NCI-H2081 (cell line): ENCODE measurements around the gene HEYL.
"Not testable (repeated sequence)": the region's sequence is repeated elsewhere in the genome, so short reads cannot be mapped to it uniquely, and the experiment has no call there.

Experiments
- DNase-seq, 2 experiments: peaks; one replicate each; lab custom pipeline; 2025; lab: John Stamatoyannopoulos, UW

Gene HEYL

DNA sequence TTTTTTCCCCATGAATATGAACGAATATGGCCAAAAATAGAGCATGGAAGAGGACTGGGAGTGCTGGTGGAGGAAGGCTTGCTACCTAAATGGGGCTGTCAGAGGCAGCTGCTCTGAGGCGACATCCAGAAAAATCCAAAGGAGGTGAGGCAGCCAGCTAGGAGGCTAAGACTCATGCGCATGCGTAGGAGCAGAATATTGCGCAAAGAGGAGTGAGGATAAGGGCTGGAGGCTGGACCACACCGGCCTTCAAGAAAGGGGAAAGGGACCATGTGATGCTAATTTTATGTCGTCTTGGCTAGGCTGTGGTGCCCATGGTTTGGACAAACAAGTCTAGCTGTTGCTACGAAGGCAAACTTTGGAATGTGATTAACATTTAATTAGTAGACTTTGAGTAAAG lies 30.5 kb downstream of the HEYL start:
- no peak for DNase-seq

DNA sequence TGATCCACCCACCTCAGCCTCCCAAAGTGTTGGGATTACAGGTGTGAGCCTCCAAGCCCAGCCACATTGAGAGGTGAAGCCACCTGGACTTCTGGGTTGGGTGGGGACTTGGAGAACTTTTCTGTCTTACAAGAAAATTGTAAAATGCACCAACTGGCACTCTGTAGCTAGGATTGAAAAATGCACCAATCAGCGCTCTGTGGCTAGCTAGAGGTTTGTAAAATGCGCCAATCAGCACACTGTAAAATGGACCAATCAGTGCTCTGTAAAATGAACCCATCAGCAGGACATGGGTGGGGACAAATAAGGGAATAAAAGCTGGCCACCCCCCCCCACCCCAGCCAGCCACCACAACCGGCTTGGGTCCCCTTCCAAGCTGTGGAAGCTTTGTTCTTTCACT lies 35.8 kb downstream of the HEYL start:
- not testable (repeated sequence) for DNase-seq

DNA sequence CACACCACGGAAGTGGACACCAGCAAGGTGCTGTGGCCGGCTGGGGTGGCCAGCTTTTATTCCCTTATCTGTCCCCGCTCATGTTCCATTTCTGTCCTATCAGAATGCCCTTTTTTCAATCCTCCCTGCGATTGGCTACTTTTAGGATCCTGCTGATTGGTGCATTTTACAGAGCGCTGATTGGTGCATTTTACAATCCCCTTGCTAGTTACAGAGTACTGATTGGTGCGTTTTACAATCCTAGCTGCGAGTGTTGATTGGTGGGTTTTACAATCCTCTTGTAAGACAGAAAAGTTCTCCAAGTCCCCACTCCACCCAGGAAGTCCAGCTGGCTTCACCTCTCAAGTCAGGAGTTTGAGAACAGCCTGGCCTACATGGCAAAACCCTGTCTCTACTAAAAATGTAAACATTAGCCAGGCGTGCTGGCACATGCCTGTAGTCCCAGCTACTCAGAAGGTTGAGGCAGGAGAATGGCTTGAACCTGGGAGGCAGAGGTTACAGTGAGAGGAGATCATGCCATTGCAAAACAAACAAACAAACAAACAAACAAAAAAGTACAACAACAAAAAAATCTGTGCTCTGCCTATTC lies 37.7 kb downstream of the HEYL start:
- DNase-seq: not testable (repeated sequence)

DNA sequence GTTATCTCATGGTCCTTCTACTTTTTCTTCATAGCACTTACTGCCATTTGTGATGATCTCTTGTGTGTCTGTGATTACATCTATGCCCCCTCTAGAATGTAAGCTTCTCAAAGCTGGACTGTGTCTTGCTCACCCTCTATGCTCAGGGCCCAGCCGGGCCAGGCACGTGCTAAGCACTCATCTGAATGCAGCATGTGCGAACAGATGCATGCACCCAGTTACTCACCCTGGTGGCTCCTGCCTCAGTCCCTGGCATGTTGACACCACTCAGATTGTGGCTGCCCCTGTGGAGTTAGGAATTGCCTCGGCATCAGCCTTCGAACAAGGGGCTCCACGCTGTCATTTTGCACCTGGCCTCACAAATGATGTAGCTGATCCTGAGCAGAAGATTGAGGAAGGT lies 43.3 kb downstream of the HEYL start:
- no peak for DNase-seq

DNA sequence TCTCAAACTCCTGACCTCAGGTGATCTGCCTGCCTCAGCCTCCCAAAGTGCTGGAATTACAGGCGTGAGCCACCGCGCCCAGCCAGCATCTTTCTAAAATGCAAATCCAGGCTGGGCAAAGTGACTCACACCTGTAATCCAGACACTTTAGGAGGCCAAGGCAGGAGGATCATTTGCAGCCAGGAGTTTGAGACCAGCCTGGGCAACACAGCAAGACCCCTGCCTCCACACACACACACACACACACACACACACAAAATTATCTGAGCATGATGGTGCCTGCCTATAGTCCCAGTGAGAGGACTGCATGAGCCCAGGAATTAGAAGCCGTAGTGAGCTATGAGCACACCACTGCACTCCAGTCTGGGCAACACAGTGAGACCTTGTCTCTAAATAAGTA lies 46.1 kb downstream of the HEYL start:
- DNase-seq: no peak

DNA sequence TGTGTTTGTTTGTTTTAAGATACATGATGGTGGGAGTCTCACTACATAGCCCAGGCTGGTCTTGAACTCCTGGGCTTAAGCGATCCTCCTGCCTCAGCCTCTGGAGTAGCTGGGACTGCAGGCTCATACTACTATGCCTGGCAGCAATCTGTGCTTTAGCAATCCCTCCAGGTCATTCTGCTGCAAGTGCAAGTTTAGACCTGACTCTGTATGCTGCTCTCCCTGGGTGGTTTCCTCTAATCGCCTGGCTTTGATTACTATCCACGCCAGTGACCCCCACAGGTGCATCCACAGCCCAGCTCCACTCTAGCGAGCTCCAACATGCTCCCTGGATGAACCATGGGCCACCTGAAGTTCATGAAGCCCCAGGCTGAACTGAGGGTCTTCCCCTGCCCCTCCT lies 47.4 kb downstream of the HEYL start:
- peak in 1 of 2 experiments; percentile 27 for DNase-seq

DNA sequence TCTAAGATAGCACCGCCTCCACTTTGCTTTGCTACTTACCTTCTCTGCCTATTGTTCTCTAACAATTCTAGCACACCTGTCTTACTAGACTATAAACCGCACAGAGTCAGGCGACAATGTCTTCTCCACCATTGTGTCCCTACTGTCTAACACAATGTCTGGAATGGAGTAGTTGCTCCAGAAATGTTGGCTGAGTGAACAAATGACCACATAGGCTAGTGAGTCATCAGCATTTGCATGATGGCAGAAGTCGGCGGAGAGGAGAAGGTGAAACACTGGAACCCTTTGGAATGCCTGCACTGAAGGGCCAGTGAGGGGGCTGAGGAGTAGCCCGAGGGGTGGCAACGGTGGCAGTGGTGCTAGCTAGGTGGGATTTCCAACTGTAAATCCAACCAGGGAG lies 48.9 kb downstream of the HEYL start:
- DNase-seq: no peak

DNA sequence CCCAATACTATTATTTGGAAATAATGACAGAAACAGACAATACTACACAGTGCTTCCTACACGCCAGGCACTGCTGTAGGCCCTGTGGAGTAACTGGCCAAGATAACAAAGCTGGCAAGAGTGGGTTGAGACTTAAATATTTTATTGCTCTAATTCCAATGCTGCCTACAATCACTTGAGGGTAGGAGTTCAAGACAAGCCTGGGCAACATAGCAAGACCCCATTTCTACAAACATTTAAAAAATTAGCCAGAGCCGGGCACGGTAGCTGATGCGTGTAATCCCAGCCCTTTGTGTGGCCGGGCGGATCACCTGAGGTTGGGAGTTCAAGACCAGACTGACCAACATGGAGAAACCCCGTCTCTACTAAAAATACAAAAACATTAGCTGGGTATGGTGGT lies 53.5 kb downstream of the HEYL start:
- no peak for DNase-seq

DNA sequence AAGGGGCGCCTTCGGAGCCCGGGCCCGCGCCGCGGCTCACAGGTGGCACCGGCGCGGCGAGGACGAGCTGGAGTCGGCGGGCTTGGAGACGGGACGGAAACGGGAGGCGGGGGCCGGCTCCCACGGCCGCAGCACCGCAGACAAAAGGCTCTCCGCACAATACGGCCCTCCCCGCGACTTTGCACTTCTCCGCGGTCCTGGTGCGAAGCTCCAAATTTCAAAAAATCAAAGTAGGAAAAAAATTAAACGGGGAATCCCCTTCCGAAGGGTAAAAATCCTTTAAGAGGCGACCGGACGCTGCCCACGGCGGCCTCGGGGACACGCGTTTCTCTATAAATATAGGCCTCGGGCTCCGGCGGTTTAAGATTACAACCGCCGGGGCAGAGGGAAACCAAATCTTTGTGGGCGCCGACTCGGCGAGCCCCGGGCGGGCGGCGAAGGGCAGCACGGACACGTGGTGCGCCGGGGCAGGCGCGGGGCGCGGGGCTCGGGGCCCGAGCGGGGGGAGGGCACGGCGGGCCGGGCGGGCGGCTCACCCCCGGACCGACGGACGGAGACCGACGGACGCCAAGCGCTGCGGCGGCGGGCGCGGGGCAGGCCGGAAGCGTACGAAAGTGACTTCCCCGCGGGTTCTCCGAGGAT lies 63.3 kb downstream of the HEYL start:
- DNase-seq: no peak

DNA sequence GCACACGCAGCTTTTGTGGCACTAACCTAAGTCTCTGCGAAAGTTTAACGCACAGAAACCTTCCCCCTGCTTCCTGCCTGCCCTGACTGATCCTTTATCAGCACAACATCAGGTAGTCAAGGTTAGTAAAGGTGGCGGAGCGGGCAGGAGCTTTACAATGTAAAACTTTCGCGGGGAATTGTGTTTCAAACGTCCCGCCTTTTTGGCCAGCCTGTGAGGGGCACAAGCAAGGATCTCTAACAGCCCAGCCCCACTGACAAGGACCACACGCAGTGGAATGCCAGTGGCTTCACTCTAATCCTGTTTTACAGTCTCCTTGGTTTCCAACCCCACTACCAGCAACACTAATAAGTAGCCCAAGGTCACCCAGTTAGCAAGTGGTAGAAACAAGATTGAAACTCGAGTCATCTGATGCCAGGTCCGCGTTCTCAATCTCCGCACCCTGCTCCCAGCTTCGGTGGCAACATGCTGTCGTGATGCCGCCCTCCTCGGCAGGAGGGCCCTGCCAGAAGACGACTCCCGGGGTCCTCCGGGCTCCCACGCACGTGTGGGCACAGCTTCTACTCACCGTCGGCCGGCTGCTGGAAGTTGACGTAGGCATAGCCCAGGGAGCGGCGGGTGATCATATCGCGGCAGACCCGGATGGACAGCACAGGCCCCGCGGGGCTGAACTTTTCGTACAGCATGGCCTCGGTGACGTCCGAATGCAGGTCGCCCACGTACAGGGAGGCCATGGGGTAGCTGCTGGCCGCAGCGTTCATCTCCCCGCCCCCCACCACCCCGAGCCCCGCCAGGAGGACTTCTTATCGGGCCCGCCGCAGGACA lies 64.0 kb downstream of the HEYL start:
- DNase-seq: peak; percentile 23 to 53

DNA sequence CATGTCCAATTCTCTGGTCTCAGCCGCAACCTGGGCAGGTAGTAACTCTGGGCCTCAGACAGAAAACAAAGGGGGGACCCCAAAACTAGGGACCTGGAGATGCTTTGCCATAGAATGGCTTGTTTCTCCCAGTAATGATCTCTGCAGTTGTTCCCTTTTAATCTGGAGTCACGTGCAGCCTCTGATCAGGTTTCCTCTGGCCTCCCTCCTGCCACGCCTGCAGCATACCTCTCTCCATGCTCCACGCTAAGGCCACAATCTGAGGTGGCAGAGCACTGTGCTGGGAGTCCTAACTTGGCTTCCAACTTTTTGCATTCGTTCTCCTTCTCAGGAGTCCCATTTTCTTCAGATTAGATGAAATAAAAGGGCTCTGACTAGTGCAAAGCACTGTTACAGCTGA lies 64.8 kb downstream of the HEYL start:
- DNase-seq: peak; percentile 6 to 42
